ENCODE measurements around the gene LETMD1. TPM values are rescaled to one million over a fixed set of nuclear protein-coding genes. Genes with fewer than 3 reads are reported as not detected.

Gene LETMD1
- total and polyA plus RNA-seq, 2 of the 13 experiments (the other 11 are each of a cell fraction or from before 2014, with no cell fraction given): 43.3 to 87.7 TPM

DNA sequence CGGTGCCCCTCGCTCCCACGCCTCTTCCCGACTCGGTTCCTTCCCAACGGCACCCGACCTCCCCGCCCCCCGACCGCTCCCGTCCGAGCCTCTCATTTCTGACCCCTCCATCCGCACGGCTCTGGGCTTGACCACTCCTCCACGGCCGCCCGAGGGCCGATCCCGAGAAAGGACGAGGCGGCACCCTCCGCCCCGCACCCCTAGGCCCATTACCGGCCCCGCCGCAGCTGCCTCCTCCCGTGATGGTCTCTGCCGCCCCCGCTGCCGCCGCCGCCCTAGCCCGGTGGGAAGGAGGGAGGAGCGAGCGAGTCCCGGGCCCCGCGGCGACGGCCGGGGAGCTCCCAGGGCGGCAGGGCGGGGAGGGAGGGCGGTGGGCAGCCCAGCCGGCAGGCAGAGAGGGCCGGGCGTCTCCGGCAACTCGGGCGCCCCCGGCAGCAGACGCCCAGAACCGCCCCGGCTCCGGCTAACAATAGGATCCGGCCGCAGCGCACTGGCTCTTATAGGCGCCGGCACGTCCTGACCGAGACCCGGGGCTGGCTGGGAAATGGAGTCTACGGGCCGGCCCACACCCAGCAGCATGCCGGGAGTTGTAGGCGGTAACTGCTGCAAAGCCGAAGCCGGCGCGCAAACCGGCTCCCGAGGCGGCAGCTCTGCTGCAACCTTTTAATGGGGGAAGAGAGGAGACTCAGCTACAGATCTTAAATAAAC is 35.2 kb downstream of the LETMD1 start, which contains the start of gene CSRNP2 (continued):
- TF ChIP-seq, protein P1, sequence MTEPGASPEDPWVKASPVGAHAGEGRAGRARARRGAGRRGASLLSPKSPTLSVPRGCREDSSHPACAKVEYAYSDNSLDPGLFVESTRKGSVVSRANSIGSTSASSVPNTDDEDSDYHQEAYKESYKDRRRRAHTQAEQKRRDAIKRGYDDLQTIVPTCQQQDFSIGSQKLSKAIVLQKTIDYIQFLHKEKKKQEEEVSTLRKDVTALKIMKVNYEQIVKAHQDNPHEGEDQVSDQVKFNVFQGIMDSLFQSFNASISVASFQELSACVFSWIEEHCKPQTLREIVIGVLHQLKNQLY (CRISPR knock-in tag; IDR thresholded peaks at IDR 0.05): no peak
- TF ChIP-seq, protein P2, sequence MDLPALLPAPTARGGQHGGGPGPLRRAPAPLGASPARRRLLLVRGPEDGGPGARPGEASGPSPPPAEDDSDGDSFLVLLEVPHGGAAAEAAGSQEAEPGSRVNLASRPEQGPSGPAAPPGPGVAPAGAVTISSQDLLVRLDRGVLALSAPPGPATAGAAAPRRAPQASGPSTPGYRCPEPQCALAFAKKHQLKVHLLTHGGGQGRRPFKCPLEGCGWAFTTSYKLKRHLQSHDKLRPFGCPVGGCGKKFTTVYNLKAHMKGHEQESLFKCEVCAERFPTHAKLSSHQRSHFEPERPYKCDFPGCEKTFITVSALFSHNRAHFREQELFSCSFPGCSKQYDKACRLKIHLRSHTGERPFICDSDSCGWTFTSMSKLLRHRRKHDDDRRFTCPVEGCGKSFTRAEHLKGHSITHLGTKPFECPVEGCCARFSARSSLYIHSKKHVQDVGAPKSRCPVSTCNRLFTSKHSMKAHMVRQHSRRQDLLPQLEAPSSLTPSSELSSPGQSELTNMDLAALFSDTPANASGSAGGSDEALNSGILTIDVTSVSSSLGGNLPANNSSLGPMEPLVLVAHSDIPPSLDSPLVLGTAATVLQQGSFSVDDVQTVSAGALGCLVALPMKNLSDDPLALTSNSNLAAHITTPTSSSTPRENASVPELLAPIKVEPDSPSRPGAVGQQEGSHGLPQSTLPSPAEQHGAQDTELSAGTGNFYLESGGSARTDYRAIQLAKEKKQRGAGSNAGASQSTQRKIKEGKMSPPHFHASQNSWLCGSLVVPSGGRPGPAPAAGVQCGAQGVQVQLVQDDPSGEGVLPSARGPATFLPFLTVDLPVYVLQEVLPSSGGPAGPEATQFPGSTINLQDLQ (CRISPR knock-in tag; IDR thresholded peaks at IDR 0.05): no peak
- TF ChIP-seq SCMH1 (CRISPR knock-in tag; IDR thresholded peaks at IDR 0.05; ENCODE audit: borderline replicate concordance) (no peak), ZSCAN30 (CRISPR knock-in tag; IDR thresholded peaks at IDR 0.05) (no peak), ZNF468 (CRISPR knock-in tag; IDR thresholded peaks at IDR 0.05) (no peak), JUNB (CRISPR knock-in tag; IDR thresholded peaks at IDR 0.05; ENCODE audit: borderline replicate concordance) (no peak), NR2F1 (CRISPR knock-in tag; IDR thresholded peaks at IDR 0.05) (no peak), IRF2 (CRISPR knock-in tag; IDR thresholded peaks at IDR 0.05) (peak; percentile 91), SMAD1 (CRISPR knock-in tag; IDR thresholded peaks at IDR 0.05; ENCODE audit: borderline replicate concordance, low read depth) (no peak), ZNF230 (CRISPR knock-in tag; IDR thresholded peaks at IDR 0.05) (no peak), ATRX (CRISPR knock-in tag; IDR thresholded peaks at IDR 0.05; ENCODE audit: borderline replicate concordance) (no peak)
- TF ChIP-seq, protein P3, sequence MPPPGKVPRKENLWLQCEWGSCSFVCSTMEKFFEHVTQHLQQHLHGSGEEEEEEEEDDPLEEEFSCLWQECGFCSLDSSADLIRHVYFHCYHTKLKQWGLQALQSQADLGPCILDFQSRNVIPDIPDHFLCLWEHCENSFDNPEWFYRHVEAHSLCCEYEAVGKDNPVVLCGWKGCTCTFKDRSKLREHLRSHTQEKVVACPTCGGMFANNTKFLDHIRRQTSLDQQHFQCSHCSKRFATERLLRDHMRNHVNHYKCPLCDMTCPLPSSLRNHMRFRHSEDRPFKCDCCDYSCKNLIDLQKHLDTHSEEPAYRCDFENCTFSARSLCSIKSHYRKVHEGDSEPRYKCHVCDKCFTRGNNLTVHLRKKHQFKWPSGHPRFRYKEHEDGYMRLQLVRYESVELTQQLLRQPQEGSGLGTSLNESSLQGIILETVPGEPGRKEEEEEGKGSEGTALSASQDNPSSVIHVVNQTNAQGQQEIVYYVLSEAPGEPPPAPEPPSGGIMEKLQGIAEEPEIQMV (CRISPR knock-in tag; IDR thresholded peaks at IDR 0.05; ENCODE audit: low read depth): no peak
- TF ChIP-seq, protein P4, sequence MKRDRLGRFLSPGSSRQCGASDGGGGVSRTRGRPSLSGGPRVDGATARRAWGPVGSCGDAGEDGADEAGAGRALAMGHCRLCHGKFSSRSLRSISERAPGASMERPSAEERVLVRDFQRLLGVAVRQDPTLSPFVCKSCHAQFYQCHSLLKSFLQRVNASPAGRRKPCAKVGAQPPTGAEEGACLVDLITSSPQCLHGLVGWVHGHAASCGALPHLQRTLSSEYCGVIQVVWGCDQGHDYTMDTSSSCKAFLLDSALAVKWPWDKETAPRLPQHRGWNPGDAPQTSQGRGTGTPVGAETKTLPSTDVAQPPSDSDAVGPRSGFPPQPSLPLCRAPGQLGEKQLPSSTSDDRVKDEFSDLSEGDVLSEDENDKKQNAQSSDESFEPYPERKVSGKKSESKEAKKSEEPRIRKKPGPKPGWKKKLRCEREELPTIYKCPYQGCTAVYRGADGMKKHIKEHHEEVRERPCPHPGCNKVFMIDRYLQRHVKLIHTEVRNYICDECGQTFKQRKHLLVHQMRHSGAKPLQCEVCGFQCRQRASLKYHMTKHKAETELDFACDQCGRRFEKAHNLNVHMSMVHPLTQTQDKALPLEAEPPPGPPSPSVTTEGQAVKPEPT (CRISPR knock-in tag; IDR thresholded peaks at IDR 0.05; ENCODE audit: low read depth): no peak
- TF ChIP-seq, protein P5, sequence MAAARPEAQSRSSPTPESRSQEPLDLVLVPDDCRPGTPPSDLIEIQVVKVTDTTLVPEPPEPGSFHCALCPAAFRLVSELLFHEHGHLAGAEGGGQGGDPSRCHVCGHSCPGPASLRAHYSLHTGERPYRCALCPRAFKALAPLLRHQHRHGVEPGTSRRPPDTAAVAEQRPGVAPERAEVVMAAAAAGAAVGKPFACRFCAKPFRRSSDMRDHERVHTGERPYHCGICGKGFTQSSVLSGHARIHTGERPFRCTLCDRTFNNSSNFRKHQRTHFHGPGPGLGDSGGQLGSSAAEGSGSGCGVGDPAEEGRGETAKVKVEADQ (CRISPR knock-in tag; IDR thresholded peaks at IDR 0.05; ENCODE audit: borderline replicate concordance): no peak
- TF ChIP-seq, protein P6, sequence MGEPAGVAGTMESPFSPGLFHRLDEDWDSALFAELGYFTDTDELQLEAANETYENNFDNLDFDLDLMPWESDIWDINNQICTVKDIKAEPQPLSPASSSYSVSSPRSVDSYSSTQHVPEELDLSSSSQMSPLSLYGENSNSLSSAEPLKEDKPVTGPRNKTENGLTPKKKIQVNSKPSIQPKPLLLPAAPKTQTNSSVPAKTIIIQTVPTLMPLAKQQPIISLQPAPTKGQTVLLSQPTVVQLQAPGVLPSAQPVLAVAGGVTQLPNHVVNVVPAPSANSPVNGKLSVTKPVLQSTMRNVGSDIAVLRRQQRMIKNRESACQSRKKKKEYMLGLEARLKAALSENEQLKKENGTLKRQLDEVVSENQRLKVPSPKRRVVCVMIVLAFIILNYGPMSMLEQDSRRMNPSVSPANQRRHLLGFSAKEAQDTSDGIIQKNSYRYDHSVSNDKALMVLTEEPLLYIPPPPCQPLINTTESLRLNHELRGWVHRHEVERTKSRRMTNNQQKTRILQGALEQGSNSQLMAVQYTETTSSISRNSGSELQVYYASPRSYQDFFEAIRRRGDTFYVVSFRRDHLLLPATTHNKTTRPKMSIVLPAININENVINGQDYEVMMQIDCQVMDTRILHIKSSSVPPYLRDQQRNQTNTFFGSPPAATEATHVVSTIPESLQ (CRISPR knock-in tag; conservative IDR thresholded peaks at IDR 0.05): no peak
